ENCODE data around the gene GFOD1.
A peak's percentile ranks its signal among the peaks of the same experiment; 100 is the strongest.
"Not testable (repeated sequence)": the region's sequence is repeated elsewhere in the genome, so short reads cannot be mapped to it uniquely, and the experiment has no call there.

Gene GFOD1

DNA sequence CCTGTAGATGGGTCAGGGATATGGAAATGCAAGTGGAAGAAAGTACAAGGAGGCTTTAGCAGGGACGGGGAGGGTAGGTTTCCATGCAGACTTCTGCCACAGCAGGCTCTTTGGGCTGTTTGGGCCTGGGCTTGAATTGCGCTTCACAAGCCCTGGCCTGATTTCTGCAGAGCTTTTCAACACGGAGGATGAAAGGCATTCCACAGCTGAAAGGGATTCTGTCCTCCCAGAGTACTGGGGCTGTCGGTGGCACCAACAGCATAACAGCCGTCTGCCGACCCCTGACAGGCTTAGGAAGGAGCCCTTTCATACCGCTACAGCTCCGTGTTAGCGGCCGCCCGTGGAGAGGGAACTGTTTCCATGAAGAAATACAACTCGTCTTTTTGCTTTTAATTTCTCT is 136.1 kb downstream of the GFOD1 start:
- DNase-seq (ENCODE audit: low read depth), result no peak

DNA sequence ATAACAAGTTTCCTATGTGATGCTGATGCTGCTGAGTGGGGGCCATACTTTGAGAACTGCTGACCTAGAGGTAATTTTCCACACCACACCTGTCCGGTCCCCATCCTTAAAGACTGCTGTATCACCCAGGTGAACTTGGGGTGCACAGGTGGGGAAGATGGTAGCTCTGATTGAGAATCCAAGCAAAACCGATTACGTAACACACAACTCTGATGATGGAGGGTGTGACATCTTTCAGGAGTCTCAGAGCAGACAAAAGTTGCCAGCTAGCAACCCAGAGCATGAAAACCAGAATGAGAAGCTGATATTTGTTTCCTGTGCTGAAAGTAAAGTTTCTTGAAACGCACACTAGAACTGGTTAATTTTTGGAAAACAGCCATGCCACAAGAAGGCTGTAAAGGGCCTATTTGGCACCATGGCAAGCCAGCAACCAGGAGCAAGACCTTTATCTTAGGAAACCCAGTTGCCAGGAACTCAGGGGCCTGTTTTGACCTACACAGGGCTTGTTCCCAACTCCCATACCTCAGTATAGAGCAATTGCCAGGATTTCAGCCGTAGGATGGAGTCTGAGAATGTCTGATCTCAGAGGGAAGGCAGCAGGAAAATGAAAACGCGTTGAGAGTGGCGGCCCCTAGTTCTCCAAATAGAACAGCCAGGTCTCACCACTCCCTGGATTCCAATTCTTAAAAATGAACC is 137.4 kb downstream of the GFOD1 start:
- DNase-seq (ENCODE audit: low read depth), result no peak

DNA sequence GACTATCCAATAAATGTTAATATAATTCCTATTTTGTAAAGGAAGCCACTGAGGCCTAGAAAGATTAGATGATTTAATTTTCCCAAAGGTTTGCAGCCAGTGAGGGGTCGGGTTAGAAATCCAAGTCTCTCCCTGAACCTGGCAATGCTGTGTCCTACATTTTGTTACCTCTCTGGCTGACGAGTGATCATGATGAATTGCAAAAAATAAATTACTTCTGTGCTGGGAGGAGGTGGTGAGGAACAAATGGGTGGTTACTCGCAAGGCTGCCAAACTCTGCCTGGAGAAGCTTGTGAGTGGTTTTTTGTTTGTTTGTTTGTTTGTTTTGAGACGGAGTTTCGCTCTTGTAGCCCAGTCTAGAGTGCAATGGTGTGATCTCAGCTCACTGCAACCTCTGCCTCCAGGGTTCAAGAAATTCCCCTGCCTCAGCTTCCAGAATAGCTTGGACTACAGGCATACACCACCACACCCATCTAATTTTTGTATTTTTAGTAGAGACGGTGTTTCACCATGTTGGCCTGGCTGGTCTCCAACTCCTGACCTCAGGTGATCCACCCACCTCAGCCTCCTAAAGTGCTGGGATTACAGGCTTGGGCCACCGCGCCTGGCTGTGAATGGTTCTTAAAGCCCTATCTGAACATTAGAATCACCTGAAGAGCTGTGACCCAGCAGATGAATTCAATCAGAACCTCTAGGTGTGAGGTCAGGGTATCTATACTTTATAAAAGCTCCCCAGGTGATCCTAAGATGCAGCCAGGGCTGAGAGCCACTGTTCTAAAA is 138.9 kb downstream of the GFOD1 start:
- no peak for DNase-seq (ENCODE audit: low read depth)

DNA sequence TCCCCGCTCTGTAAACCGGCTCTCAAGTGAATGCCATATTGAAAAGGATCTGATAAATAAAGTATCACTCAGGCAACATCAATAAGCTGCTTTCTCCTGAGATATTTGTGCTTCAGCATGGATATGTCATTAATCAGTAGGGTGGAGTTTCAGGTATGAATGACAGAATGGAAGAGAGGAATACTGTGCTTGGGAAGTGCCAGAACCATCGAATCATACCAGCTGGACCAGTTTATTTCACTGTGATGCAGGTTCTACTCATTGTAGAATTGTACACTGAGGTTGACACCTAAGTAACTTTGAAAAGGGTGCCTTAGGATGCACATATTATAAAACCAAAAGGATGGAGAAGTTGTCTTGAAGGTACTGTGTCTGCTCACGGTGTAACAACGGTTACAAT is 141.2 kb downstream of the GFOD1 start:
- no peak for DNase-seq (ENCODE audit: low read depth)

DNA sequence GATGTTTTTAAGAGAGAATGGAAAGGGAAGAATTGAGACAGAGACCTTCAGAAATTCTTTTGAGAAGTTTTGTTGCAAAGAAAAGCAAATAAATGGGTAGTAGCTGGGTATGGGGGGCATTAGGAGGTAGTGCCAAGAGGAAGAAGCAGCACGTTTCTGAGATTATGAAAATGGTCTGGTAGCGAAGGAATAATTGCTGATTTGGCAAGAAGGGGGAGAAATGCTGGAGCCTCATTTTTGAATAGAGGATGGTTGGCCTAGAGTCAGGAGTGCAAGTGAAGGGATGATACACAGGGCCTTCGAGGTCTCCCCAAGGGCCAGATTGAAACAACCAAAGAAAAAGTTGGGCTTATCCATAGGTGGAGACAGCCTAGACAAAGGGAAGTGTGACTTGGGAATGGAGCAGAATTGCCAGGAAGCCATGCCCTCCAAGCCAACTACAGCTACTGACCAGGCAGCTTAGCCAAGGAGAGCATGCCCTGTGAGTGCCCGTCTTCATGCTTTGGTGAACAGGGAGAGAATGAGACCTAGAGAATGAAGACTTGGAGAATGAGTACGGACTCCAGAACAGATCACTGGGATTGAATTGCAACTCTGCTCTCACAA is 144.9 kb downstream of the GFOD1 start:
- DNase-seq (ENCODE audit: low read depth), result no peak

DNA sequence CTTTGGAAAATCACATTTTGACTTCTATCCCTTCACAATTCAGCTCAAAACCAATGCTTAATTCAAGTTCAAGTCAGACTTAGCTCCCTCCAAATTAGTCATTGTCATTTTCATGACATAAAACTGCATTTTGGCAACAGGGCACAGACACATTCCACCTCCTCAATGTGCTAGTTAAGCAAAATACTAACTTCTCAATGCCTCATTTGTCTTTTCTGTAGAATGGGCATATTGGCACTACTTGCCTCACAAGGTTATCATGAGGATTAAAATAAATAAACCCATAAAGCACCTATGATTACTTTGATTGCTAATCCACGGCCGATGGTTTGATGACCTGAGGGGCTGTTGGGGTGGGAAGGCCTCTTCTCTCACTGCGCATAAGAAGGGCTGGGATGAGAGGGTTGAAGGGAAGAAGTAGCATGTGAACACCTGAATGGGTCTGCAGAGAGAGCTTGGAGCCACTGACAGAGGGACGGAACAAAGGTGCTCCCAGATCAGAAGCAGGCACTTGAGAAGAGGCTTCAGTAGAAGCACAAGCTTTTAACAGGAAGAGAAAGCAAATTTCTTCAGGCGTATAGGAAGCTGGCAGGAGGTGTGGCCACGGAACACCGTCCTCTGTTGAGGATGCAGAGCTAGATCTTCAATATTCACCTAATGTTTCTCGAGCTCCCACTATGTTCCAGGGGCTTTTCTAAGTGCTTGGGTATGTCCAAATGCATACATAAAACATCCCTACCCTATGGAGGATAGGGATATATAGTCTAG is 147.4 kb downstream of the GFOD1 start:
- no peak for DNase-seq (ENCODE audit: low read depth)

DNA sequence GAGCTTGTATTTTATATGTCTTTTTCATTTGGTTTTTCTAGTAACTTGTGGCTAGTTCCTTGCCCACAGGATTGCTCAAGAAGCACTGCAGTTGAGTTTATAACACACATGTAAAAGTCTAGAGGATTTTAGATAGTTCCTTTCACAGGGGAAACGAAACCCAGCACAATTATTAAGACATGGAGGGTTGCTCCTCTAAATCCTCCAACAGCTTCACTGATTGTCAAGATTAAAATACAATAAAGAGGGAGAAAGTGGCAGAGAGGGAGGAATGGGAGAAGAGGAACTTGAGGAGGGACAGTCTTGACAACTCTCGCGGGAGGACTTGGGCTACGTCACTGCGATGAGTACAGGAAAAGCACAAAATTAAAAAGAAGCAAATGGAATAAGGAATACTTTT is 149.4 kb downstream of the GFOD1 start:
- DNase-seq (ENCODE audit: low read depth), result no peak

DNA sequence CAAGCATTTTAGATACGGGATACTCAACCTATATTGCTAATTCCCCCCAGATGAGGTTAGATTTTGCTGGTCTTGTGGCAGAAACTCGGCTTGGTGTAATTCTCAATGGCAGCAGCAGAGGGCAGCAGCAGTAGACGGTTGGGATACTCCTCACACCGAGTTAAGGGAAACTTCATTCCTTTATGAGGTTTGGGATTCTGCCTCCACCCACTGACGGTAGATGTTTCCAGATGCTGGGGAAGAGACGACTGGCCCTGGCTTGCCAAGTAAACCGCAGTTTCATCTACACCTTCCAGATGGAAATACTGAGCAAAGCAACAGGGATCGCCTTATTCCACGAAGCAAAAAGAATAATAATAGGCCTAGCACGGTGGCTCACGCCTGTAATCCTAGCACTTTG is 150.8 kb downstream of the GFOD1 start:
- peak; percentile 38 for DNase-seq (ENCODE audit: low read depth)

DNA sequence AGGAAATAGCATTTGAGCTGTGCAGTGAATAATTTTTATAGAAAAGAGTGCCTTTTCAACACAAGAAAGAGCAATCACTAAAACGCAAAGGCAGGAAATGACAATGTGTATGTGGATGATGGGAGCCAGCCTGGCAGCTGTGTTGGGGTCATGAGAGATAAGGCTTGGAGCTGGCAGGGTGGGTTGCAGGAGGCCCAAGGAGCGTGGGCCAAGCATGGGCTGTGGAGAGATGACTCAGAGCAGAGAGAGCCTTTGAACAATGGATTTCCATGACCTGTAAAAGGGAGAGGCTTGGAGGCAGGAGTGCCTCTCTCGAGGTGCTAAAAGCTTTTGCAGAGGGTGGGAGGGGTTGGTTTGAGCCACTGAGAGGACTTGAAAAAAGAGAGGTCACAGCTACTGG is 152.4 kb downstream of the GFOD1 start:
- no peak for DNase-seq (ENCODE audit: low read depth)

DNA sequence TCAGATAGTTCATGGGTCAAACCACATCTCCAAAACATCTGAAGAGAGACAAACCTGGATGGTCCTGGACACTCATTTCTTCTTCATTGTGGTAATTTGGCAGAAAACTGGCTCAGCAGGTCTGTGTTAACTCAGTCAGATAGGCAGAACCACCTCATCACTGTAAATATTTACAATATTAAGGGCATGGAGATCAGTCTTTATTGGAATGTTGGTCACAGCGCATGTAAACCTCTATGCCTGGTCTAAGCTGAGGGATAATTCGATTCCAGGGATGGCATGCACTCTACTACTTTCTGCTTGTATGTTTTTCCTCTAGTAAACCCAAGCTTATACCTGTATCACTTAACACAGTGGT is 155.1 kb downstream of the GFOD1 start:
- no peak for DNase-seq (ENCODE audit: low read depth)

DNA sequence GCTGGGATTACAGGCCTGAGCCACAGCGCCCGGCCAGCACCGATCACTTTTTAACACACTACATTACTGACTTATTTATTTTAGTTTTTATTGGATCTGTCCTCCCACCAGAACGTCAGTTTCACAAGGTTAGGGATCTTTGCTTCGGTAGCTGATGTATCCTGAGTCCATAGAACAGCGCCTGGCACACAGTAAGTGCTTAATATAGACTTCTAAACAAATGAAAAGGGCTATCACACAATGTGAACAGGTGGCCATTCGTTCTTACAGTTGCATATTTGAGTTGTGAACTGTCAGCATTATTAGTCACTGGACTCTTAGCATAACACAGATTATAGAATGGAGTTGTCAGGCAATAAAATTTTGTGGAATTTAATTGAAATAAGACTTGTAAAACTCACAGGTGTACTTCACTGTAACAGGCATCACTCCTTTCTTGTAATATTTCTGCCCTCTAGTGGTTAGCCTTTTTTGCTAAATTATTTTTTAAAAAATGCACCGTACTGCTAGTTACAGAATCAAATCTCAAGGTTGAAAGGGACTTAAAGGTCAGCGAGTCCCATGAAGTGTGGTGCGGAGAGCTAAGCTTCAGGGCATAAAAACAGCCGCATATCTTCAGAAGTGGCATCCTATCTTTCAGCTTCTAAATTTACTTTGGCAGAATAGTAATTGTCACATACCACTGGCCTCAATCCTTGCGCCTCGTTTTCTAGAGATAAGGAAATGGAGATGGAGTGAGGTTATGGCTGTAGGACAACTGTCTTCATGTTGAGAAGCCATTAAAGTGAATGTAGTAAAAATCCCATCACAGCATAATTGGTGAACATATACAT is 155.7 kb downstream of the GFOD1 start:
- no peak for DNase-seq (ENCODE audit: low read depth)

DNA sequence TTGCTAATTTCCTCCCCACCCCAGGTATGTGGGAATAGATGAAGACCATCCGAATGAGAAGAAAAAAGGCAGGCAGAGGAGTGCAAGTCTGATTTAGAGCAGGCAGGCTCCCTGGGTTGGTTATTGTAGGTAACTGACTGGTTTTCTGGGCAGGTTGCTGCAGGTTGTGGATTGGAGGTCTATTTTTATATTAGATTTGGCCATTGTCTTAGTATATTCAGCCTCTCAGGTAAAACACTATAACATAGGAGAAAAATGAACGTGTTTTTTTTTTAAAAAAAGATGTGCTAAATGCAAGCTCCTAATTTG is 158.6 kb downstream of the GFOD1 start:
- no peak for DNase-seq (ENCODE audit: low read depth)

DNA sequence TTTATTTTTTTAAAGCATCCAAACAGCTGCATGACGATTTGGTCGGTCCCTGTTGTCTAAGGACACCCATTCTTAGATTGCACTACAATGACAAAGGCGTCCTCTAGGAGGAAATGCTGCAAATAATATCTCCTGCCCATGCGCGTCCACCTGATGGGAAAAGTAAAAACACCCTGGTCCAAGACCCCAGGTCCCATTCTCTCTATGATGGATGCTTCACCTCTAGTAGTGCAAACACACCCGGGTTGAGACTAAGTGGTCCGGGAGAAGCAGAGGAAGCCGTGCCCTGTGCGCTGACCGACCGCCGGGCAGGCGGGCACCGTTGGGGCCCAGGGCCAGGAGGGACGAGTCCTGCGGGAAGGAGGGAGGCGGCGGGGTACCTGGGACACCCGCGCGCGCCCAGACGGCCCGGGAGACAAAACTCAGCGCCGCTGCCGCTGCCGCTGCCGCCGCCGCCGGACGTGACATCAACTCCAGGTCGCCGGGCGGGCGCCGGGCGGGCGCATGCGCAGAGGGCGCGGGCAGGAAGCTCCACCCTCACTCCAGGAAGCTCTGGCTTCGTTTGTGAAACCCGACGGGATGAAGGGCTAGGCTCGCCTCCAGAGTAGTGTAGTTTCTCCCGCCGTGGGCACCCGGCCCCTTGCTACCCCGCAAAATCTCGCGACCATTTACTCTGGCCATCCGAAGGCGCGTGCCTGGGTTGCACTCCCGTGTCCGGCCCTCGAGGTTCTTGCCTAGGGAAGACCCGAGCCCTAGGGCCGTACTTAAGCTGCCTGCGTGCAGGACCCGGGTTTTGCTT is 159.1 kb downstream of the GFOD1 start, which contains the start of gene TBC1D7:
Gene TBC1D7 (minus strand): TSS at position 462 of the 799 bp plus-strand sequence. CDS start 1,639 bp downstream, outside the sequence.
- peak; percentile 88 for DNase-seq (ENCODE audit: low read depth)

DNA sequence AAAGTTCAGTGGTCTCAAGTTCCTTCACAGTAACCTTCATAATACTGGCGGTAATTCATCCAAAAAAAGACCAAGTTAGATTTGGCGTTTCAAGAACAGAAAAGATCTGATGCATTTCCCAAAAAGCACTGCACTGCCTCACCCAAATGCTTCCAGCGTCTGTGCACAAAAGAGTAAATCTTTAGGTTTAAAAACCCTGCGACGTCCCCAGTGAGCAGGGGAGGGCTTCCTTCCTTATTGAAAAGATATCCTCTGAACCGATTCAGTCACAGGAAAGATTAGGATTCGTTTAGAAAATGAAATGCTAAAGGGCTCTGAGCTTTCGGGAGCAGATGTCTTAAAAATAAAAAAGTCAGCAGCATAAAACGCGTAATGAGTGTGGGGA is 159.7 kb downstream of the GFOD1 start:
- DNase-seq (ENCODE audit: low read depth), result no peak

DNA sequence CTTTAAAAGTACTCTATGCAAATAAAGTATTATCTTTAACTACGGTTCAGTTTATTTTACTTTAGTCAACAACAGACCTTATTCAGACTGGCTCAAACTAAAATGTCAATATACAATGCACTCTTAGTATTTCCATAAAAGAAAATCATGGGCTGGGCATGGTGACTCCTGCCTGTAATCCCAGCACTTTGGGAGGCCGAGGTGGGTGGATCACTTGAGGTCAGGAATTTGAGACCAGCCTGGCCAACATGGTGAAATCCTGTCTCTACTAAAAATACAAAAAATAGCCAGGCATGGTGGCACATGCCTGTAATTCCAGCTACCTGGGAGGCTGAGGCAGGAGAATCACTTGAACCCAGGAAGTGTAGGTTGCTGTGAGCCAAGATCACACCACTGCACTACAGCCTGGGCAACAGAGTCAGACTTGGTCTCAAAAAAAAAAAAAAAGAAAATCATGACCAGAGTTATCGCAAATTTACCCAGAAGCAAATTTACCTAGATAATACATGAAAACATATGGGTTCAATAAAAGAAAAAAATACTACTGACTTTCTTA is 161.3 kb downstream of the GFOD1 start:
- not testable (repeated sequence) for DNase-seq (ENCODE audit: low read depth)

DNA sequence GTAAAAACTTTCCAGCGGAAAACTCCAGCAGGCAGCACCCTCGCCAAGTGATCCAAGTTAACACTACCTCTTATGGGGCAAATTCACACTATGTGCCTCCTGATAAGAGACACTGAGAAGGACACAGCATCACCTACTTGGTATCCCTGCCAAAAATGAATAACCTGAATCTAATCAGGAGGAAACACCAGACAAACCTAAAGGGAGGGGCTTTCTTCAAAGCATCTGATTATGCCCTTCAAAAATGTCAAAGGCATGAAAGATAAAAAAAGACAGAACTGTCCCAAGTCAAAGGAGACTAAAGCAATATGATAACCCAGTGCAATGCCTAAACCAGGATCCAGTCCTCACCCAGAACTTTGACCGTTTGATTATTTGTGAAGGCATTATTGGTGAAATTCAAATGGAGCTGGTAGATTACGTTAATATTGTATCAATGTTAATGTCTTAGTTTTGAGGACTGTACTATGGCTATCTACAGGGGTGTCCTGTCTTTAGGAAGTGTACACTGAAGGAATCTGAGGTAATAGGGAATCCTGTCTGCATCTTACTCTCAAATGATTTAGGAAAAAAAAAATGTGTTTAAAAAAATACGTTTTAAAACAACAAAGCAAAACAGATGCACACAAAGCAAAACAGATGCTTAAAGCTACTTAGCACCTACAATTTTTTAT is 167.4 kb downstream of the GFOD1 start:
- no peak for DNase-seq (ENCODE audit: low read depth)

DNA sequence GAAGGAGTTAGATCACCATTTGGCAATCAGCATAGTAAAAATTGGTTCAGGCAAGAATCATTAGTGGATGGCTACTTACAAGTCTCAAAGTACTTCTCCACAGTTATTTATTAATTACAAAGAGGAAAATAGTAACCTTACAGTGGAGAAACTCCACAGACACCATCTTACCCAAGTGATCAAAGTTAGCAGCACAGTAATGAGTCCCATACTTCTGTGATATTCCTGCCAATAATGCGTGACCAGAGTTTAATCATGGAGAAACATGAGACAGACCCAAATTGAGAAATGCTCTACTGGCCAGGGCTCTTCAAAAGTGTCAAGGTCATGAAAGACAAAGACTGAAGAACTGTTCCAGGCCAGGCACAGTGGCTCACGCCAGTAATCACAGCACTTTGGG is 168.6 kb downstream of the GFOD1 start:
- DNase-seq (ENCODE audit: low read depth), result no peak

DNA sequence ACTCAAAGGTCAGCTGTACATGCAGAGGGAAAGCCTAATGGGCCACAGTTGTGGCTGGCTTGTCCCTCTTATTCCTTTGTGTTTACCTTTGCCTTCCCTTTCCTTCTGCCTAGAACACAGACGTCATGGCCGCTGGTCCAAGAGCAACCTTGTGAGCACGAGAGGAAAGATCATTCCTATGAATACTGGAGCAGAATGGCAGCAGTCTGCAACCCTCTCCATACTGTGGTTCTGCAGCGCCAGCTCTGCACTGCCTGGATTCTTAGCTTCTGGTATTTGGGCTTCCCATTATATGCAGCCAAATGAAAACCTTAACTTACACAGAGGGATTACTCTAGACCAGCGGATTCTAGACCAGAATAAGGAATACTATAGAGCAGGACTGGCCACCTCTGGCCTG is 171.5 kb downstream of the GFOD1 start:
- no peak for DNase-seq (ENCODE audit: low read depth)

DNA sequence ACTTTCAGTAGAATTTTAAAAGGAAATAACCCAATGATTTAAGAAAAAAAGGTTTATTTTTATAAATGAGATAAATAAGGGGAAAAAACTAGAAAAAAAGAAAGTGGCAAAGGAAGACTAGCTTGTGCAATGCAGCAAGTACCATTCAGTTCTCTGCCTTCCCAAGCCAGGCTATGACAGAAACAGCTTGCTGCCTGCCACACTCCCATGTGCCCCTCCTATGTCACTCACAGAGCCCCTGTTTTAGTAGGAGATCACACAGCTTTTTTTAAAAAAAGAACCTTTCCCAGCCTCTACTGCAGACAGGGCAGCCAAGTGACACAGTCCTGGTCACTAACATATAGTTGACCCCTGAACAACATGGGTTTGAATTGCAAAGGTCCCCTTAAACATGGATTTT is 172.6 kb downstream of the GFOD1 start:
- DNase-seq (ENCODE audit: low read depth), result no peak

DNA sequence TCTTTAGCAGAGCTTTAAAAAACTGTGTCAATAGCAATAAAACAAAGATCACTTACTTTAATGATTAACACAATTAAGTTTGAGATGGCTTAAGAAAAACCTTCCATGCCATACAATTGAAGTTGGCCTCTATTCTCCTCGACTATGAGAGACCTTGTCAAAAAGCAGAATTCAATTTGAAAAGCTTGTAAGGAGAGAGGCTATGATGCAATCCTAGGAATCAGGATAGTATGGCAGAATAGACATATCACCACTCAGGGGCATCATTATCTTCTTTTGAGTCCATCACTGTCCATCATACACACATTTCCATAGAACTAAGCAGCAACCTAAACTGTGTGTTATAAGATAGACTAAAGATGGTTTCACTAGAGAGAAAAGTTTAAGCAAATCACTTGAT is 176.2 kb downstream of the GFOD1 start:
- no peak for DNase-seq (ENCODE audit: low read depth)
